Eye (tissue), 1 donor: ENCODE measurements around the gene TMED9.
"Not testable (repeated sequence)": the region's sequence is repeated elsewhere in the genome, so short reads cannot be mapped to it uniquely, and the experiment has no call there.

Source experiments
- DNase-seq: peaks from one replicate; pipeline ENCODE4 v3.0.0-alpha.2; 2015

Gene TMED9

GRCh38 chr5:177592010-177592834 lies at the start of gene TMED9:
TSS of gene TMED9 (plus strand) at chr5:177592203. CDS start at chr5:177592215, 12 bp downstream.
- peak; percentile 92 for DNase-seq

- peak; percentile 48 for DNase-seq
Measured at GRCh38 chr5:177542816-177543465, 49.1 kb upstream of the TMED9 start.

GRCh38 chr5:177545487-177546257 lies 46.3 kb upstream of the TMED9 start:
- no peak for DNase-seq

- peak; percentile 33 for DNase-seq
Measured at GRCh38 chr5:177546258-177546741, 45.7 kb upstream of the TMED9 start.

GRCh38 chr5:177547736-177548135 lies 44.3 kb upstream of the TMED9 start:
- DNase-seq: no peak

- DNase-seq: no peak
Measured at GRCh38 chr5:177548495-177548894, 43.5 kb upstream of the TMED9 start.

GRCh38 chr5:177550122-177550521 lies 41.9 kb upstream of the TMED9 start:
- no peak for DNase-seq

- DNase-seq: peak; percentile 33
Measured at GRCh38 chr5:177552839-177553455, 39.1 kb upstream of the TMED9 start.

GRCh38 chr5:177553671-177554429 lies 38.2 kb upstream of the TMED9 start:
- DNase-seq: peak; percentile 69

GRCh38 chr5:177554474-177555111 lies 37.4 kb upstream of the TMED9 start, which contains the start of gene FAM193B:
TSS of gene FAM193B (minus strand) at chr5:177554563. CDS start at chr5:177554458, 105 bp downstream.
- peak; percentile 96 for DNase-seq

- DNase-seq: no peak
Measured at GRCh38 chr5:177555228-177555627, 36.8 kb upstream of the TMED9 start.

GRCh38 chr5:177555665-177556064 lies 36.3 kb upstream of the TMED9 start:
- DNase-seq: no peak

GRCh38 chr5:177557041-177557647 lies 34.9 kb upstream of the TMED9 start:
- DNase-seq: no peak

GRCh38 chr5:177557796-177558195 lies 34.2 kb upstream of the TMED9 start:
- no peak for DNase-seq

- DNase-seq: not testable (repeated sequence)
Measured at GRCh38 chr5:177559446-177559941, 32.5 kb upstream of the TMED9 start.

GRCh38 chr5:177565046-177565445 lies 27.0 kb upstream of the TMED9 start:
- no peak for DNase-seq

- DNase-seq: no peak
Measured at GRCh38 chr5:177568326-177568725, 23.7 kb upstream of the TMED9 start.

- no peak for DNase-seq
Measured at GRCh38 chr5:177569894-177570293, 22.1 kb upstream of the TMED9 start.

GRCh38 chr5:177575488-177575887 lies 16.5 kb upstream of the TMED9 start:
- DNase-seq: no peak

GRCh38 chr5:177576169-177576568 lies 15.8 kb upstream of the TMED9 start:
- DNase-seq: no peak

GRCh38 chr5:177578316-177578715 lies 13.7 kb upstream of the TMED9 start:
- no peak for DNase-seq
